HepG2 (cell line): ENCODE results near the gene EIF3J.

Experiments used
- POLR2A ChIP-seq, 2 experiments: IDR thresholded peaks; 2 replicates each; pipeline ENCODE4 v1.6.1; 2011; ENCODE audit warnings: low read depth in 2 of 2, low read length in 2 of 2, mild to moderate bottlenecking in 1 of 2, moderate library complexity in 1 of 2; ENCODE audit not compliant: insufficient read depth in 1 of 2
- ZBTB38 ChIP-seq: sonication (generic); formaldehyde crosslinking; IDR thresholded peaks from 2 replicates; pipeline ENCODE4 v1.5.1; 2020; ENCODE audit warnings: mild to moderate bottlenecking, missing genetic modification reagents
- ZFP36 ChIP-seq: fragments of 150-350 bp; IDR thresholded peaks from 2 replicates; pipeline ENCODE4 v1.6.1; 2018; ENCODE audit warnings: borderline replicate concordance, low read length, low read depth; ENCODE audit not compliant: partially characterized antibody
- ZNF263 ChIP-seq: sonication (generic); formaldehyde crosslinking; IDR thresholded peaks from 2 replicates; pipeline ENCODE4 v1.4.0; 2020; ENCODE audit warnings: missing genetic modification reagents

GRCh38 chr15:44570361-44570760 is 33.4 kb downstream of the EIF3J start:
- no peak for TF ChIP-seq ZBTB38 (CRISPR knock-in tag)
- no peak for TF ChIP-seq ZNF263 (CRISPR knock-in tag)
- TF ChIP-seq ZFP36 = no peak
- no peak for TF ChIP-seq POLR2A (IDR thresholded peaks at IDR 0.05; ENCODE audit: insufficient read depth in 1 of 2, low read depth in 2 of 2, low read length in 2 of 2)
